ENCODE data around the gene CHMP1A.

The CHMP1A gene

DNA sequence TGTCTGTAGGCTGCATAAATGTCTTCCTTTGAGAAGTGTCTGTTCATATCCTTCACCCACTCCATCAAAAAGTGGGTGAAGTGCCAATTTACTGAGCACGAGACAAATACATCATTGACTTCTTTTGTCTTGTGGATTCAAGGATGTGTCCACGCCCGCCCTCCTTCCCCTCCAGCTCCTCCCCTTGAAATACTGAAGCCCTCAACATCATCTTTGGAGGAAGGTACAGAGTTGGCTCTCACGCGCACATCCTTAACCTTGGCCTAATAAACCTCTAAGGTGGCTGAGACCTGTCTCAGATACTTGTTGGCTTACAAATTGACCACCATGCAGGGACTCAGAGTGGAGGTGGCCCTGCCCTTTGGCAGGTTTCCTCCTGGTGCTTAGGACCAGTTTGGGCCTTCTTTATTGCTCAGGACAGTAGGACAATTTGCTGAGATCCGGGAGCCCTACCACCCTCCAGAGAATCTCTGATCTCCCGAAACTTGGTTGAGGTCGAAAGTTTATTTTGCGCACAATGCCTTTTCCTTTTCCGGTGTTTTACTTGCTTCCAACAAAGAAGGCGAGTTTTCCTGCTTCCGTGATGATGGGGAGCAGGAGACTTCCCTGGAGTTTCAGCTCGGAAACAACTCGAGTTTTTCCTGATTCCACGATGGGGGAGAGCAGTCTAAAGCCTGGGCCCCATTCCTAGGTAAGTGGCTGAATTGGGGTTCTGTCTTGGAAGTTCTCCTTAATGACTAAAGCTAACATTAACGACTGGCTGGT is 14.9 kb upstream of the CHMP1A start:
- TF ChIP-seq GATA3 (IDR thresholded peaks at IDR 0.05; ENCODE audit: low read depth, low read length) (no peak), GATA2 (IDR thresholded peaks at IDR 0.05; ENCODE audit: low read depth, low read length) (no peak)

DNA sequence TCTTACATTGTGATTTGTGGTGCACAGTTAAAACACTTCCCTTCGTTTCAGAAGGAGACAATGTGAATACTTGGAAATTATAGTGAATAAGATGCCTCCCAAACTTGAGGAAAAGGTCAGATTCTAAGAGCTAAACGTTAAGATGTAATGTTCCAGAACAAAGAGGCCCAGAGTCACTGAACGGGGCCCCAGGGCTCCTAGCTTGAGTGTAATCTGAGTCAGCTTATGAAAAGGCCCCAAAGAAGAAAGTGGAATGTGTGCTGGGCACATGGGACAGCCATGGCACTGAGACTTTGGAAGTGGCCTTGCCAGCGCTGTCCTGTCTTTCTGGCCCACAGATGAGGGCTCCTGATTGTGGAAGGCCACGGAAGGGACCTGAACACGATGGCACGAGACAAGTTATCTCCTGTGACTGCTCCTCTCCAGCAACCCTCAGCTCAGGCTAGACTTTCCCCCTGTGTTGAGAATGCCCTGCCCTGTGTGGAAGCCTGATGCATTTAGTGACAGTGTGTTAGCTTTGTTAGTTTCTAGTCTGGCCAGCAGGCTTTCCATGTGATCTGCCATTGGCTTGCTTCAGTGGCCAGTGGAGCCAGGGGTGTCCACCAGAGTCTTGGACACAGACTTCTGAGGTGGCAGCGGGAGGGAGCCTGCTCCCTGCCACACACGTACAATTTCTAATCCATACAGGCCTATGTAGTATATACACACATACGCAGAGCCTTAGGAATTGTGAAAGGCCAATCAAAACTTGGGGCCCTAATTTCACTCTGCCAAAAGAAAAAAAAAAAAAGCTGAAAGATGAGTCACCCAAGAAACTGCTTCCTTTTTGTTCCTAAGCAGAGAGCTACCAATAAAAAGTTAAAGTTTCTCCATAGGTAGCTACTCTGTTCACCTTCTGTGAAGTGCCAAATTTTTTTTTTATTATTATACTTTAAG is 13.3 kb upstream of the CHMP1A start:
- TF ChIP-seq GATA3 (IDR thresholded peaks at IDR 0.05; ENCODE audit: low read depth, low read length) (no peak), GATA2 (IDR thresholded peaks at IDR 0.05; ENCODE audit: low read depth, low read length) (no peak)

DNA sequence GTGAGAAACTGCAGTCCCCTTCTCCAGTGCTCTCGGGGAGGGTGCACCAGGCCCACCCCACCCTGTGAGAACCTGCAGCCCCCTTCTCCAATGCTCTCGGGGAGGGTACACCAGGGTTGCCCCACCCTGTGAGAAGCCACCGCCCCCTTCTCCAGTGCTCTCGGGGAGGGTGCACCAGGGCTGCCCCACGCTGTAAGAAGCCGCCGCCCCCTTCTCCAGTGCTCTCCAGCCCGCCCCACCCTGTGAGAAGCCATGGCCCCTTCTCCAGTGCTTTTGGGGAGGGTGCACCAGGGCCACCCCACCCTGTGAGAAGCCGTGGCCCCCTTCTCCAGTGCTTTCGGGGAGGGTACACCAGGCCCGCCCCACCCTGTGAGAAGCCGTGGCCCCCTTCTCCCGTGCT is 12.2 kb upstream of the CHMP1A start:
- no peak for TF ChIP-seq GATA3 (IDR thresholded peaks at IDR 0.05; ENCODE audit: low read depth, low read length)
- TF ChIP-seq GATA2 (IDR thresholded peaks at IDR 0.05; ENCODE audit: low read depth, low read length) = no peak

DNA sequence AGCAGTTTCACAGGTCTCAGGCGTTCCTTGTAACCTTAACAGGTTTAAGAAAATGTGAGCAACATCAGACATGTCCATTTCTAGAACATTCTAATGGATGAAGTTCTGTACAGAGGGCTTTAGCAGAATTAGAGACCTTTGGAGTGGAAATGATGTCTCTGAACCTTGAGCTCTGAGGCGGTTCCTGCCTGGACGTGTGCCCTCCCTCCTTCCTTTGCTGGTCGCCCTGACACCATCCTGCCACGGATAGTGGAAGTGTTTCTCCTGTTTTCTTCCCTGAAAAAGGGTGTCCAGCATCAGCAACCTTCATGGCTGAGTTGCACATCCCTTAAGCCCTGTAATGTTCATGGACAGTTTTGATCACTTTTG is 11.3 kb upstream of the CHMP1A start:
- TF ChIP-seq GATA2 (IDR thresholded peaks at IDR 0.05; ENCODE audit: low read depth, low read length) (no peak), GATA3 (IDR thresholded peaks at IDR 0.05; ENCODE audit: low read depth, low read length) (no peak)

DNA sequence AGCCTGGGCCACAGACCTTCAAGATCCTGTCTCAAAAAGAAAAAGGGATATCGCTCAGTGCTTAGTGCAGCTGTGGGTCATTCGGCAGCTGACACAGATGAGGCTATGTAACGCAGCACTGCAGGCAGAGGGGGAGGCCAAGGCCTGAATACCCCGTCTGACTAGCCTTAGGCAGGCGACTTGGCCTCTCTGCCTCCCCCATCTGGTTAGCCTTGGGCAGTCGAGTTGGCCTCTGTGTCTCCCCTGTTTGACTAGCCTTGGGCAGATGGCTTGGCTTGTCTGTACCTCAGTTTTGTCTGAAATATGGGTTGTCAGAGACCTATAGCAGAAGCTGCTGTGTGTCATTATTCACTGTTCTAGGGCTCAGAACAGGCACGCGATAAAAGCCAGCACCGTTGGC is 10.1 kb upstream of the CHMP1A start:
- TF ChIP-seq GATA2 (IDR thresholded peaks at IDR 0.05; ENCODE audit: low read depth, low read length) (no peak), GATA3 (IDR thresholded peaks at IDR 0.05; ENCODE audit: low read depth, low read length) (no peak)

DNA sequence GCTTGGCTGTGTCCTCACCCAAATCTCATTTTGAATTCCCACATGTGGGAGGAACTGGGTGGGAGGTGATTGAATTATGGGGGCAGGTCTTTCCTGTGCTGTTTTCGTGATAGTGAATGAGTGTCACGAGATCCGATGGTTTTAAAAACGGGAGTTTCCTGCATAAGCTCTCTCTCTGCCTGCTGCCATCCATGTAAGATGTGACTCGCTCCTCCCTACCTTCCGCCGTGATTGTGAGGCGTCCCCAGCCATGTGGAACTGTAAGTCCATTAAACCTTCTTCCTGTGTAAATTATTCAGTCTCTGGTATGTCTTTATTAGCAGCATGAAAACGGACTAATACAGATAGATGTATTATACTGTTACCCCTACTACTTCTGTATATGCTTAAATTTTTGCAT is 3.7 kb upstream of the CHMP1A start:
- TF ChIP-seq GATA2 (IDR thresholded peaks at IDR 0.05; ENCODE audit: low read depth, low read length) (no peak), GATA3 (IDR thresholded peaks at IDR 0.05; ENCODE audit: low read depth, low read length) (no peak)

DNA sequence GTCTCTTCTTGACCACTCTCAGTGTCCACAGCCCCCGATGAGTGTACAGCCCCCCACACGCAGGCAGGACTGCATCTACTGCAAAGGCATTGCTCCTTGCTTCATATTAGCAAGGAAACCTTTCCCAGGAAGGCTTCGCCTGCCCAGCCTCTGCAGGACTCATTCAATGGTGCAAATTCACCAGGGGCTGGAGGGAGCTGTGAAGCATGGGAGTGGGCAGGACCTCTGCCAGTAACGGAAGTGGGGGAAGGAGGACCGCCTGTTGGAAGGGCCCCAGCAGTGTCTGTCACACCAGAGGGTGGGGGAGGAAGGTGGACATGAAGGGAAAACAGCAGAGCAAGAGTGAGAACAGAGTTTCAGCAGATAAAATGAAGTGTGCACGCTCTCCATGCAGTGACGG is 2.6 kb upstream of the CHMP1A start:
- no peak for TF ChIP-seq GATA2 (IDR thresholded peaks at IDR 0.05; ENCODE audit: low read depth, low read length)
- TF ChIP-seq GATA3 (IDR thresholded peaks at IDR 0.05; ENCODE audit: low read depth, low read length) = no peak

DNA sequence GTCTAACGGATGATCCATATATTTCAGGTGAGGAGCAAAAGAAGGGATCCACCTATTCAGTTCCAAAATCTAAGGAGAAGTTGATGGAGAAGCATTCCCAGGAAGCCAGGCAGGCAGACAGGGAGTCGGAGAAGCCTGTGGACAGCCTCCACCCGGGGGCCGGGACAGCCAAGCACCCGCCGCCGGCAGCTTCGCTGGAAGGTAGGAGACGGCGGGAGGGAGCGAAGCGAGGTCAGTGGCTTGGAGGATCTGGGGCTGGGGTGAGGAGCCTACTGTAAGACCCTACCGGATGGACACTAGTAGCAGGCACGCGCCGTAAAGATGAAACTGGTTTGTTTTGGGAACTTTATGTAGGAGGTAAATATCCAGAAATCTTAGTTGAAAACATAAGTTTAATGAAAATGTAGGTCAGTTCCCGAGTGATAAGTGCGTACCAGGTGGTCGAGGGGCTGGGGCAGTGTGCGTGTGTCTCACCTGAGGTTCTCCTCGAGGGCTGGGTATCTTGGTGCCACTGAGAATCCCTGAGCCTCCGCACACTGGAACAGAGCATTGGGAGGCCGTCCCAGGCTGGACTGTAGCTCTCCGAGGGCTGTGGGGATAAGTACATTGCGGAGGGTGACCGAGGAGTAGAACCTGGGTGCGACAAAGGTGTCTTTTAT is 842 bp upstream of the CHMP1A start:
- TF ChIP-seq GATA3 (IDR thresholded peaks at IDR 0.05; ENCODE audit: low read depth, low read length) (no peak), GATA2 (IDR thresholded peaks at IDR 0.05; ENCODE audit: low read depth, low read length) (no peak)

DNA sequence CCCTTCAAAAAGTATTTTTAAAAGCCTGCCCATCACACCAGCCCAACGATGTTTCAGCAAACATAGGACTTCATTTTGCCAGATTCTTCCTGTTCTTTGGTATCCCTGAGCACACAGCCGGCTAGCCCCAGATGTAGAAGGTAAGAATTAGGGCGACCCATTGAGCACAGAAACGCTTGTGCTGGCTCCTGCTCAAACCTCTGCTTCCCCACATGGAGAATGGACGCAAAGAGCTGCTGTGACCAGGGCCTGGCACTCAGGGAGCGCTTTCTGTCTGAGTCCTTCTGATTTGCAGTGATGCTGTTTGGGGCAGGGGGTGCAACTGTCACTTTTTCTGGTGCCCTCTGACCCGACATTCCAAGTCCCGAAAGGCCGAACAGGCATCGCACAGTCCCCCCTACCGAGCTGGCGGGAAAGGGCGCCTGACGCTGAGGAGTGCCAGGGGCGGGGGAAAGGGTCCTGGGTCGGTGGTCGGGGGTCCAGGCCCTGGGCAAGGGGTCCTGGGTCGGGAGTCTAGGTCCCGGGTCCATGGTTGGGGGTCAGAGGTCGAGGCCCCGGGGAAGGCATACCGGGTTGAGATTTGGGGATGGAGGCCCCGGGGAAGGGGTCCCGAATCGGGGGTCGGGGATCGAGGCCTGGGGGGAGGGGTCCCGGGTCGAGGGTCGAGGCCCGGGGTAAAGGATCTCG is 930 bp downstream of the CHMP1A start:
- no peak for TF ChIP-seq GATA2 (IDR thresholded peaks at IDR 0.05; ENCODE audit: low read depth, low read length)
- no peak for TF ChIP-seq GATA3 (IDR thresholded peaks at IDR 0.05; ENCODE audit: low read depth, low read length)

DNA sequence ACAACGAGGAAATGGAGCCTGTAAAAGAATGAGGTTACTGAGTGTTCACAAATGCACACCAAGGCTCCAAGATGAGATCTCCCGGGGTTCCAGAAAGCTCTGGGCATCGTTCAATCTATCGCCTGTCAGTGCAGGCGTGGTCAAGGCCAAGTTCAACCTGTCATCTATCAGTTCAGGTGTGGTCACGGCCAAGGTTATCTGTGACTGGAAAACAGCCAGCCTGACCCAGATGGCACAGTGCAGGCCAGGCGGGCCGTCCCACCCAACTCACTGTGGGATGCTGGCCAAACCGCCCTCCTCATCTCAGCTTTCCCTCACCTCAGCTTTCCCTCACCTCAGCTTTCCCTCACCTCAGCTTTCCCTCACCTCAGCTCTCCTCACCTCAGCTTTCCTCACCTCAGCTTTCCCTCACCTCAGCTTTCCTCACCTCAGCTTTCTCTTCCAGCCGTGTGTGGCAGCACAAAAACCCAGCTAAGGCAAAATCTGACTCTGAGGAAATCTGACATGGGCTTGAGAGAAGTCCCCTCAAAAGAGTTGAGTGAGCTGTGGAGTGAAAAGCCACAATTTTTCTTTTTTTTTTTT is 2.4 kb downstream of the CHMP1A start:
- no peak for TF ChIP-seq GATA2 (IDR thresholded peaks at IDR 0.05; ENCODE audit: low read depth, low read length)

DNA sequence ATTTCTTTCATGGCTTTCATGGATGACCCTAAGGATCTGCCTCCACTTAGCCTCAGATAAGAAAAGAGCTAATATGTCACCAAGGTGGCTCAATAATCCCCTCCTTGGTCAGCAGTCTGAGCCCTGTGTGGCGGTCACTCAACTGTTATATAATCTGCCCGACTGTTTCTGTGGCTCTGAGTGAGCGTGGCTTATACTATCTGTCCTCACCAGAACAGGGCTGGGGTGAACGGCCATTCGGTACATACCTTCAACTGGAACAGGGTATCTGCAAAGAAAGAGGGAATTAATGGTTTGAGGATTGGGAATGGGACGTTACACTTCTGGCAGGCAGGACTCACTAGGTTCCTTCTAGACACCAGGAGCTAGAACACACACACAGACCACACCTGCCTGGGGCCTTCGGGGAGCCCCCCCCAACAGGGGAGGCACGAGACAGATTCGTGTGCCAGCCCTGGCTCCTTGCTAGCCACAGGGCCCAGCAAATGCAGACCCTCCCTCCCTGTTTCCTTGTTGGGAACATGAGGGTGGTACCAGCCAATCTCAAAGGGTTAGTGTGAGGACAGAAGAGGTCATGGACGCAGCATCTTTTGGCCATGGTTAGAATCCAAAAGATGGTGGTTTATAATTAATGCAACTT is 3.7 kb downstream of the CHMP1A start:
- TF ChIP-seq GATA3 (IDR thresholded peaks at IDR 0.05; ENCODE audit: low read depth, low read length) (no peak), GATA2 (IDR thresholded peaks at IDR 0.05; ENCODE audit: low read depth, low read length) (no peak)

DNA sequence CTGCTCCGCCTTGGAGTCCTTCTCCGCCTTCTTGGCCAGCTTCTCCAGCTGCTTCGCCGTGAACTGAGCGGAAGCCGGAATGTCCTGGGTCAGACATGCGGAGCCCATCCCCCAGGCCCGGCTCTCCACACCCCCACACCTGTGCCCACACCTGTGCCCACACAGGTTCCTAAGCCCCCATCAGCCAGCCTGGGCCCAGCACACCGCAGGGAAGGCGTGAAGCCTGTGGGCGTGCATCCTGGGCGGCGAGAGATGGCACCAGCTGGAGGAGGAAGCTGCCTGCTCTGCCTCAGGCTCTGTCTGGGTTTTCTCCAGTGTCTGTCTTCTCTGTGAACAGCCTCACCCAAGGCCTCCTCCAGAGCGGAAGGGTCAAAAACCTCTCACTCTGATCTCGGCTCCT is 5.9 kb downstream of the CHMP1A start:
- TF ChIP-seq GATA2 (IDR thresholded peaks at IDR 0.05; ENCODE audit: low read depth, low read length) (no peak), GATA3 (IDR thresholded peaks at IDR 0.05; ENCODE audit: low read depth, low read length) (no peak)

DNA sequence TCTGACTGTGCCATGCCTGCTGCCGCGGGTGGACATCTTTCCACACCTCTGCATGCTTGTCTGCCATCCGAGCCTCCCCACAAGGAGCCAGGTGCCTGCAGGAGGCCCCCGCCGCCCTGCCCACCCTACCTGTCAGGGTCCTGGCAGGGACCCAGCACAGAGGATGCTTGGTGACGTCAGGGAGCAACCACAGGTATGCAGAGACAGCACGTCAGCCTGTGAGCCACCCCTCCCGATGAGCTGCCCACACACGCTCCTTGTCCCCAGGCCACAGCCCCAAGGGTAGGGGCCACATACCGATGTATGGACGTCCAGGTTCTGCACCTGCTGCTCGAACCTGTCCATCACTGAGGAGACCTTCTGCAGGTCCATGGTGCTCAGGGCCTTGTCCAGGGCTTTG is 10.6 kb downstream of the CHMP1A start:
- no peak for TF ChIP-seq GATA3 (IDR thresholded peaks at IDR 0.05; ENCODE audit: low read depth, low read length)
- TF ChIP-seq GATA2 (IDR thresholded peaks at IDR 0.05; ENCODE audit: low read depth, low read length) = no peak
